OCI-LY1 (cell line): ENCODE measurements around the gene CIZ1.

ENCODE experiments used
- CTCF ChIP-seq: fragments of 200-600 bp; sonication (generic), shearing (Covaris generic); IDR thresholded peaks from 2 replicates; pipeline ENCODE4 v1.5.1; 2017; ENCODE audit warnings: mild to moderate bottlenecking, antibody characterized with exemption, low read length, moderate library complexity, mixed read lengths
- EZH2 ChIP-seq: fragments of 200-600 bp; sonication (generic), shearing (Covaris generic); IDR thresholded peaks from 2 replicates; pipeline ENCODE4 v1.8.0; 2017; ENCODE audit warnings: borderline replicate concordance, mixed run types, mild to moderate bottlenecking, antibody characterized with exemption, low read length, moderate library complexity, mixed read lengths

DNA sequence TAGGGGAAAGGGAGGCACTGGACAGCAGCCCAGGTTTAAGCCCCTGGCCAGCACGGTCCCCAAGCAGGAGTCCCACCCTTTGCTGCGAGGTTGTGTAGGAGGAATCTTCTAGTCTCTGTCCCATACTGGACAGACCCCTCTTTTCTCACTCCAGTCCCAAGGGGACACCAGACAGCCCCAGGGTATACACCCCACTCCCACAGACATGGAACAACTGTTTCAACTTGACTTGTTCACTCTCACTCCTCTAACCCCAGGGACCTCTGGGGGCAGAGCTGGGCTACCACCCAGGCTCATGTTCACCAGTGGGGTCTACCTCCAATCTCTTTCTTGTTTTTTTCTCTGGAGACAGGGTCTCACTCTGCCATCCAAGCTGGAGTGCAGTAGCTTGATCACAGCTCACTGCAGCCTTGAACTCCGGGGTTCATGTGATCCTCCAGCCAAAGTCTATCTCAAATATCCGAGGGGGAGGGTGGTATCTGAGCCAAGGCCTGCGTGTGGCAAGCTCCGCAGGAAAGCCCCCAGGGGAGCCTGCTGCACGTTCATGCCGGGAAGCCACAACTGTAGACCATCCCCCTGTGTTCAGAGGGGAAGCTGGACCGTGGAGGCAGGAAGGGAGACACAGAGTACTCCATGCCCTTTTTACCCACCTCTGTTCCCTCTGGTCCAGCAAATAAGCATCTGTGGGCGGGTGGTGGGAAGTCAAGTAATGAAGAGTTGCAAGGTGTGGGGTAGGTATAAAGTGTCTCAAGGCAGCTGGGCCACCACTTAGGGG lies 65.6 kb downstream of the CIZ1 start:
- TF ChIP-seq EZH2 (no peak), CTCF (no peak)
